Ovary (tissue), 9 donors: ENCODE results near the gene ARHGAP44. TPM values are rescaled to one million over a fixed set of nuclear protein-coding genes. Genes with fewer than 3 reads are reported as not detected.

Source experiments
- DNase-seq, 5 donors: peaks; one replicate each; pipeline ENCODE4 v3.0.0-alpha.2; 2019 to 2020
- H3K27ac ChIP-seq, 2 donors: fragments of 200-600 bp; one replicate each; pipeline versions ENCODE4 v1.5.1 to v1.8.0; 2019 to 2022
- H3K27me3 ChIP-seq: fragments of 200-600 bp; one replicate; pipeline ENCODE4 v1.8.0; 2022
- H3K36me3 ChIP-seq: fragments of 200-600 bp; sonication (generic); one replicate; pipeline ENCODE4 v1.5.1; 2019
- H3K4me1 ChIP-seq: one replicate; pipeline ENCODE4 v1.8.1; 2013; ENCODE audit warnings: mild to moderate bottlenecking, moderate library complexity; ENCODE audit not compliant: insufficient read depth
- H3K4me3 ChIP-seq: fragments of 200-600 bp; sonication (generic); one replicate; pipeline ENCODE4 v1.5.1; 2017
- H3K9me3 ChIP-seq, 2 donors: fragments of 200-600 bp in 1 of 2; sonication (generic) in 1 of 2; one replicate each; pipeline versions ENCODE4 v1.5.1 to v1.8.1; 2013 to 2019; ENCODE audit warnings: mild to moderate bottlenecking in 1 of 2, moderate library complexity in 1 of 2
- EP300 ChIP-seq: sonication (generic); formaldehyde crosslinking; IDR thresholded peaks from one replicate; pipeline ENCODE4 v1.6.1; 2017; ENCODE audit warnings: antibody characterized with exemption
- POLR2A ChIP-seq: fragments of 450-650 bp; IDR thresholded peaks from one replicate; pipeline ENCODE4 v1.6.1; 2017; ENCODE audit warnings: antibody characterized with exemption, mild to moderate bottlenecking, moderate library complexity
- WGBS, 3 donors: extraction: QIAGEN DNeasy Blood & Tissue Kit in 1 of 3; methylation state at CpG; one replicate each; pipeline versions ENCODE4 v1.1.5 to v1.1.7; 2013 to 2017; 5-methylcytosine and 5-hydroxymethylcytosine counted together
- intact Hi-C, 4 donors: fragments of 100-400 bp; cut with DNase I; formaldehyde crosslinking; loops; one replicate each; pipeline versions ENCODE4 v1.11.0 to v1.15.1; 2022 to 2023
- polyA plus RNA-seq, 2 donors: library from polyadenylated mRNA; stranded (reverse); fragments of 200-250 nt in 1 of 2; fragments of 350-450 nt in 1 of 2; fragmentation: Illumina TruSeq in 1 of 2; extraction: RNeasy Lipid Tissue Mini Kit (QIAGEN cat#74804) in 1 of 2; gene quantifications; one replicate each; pipeline ENCODE4 v1.2.3, GENCODE V29; 2013 to 2014
- total RNA-seq, 7 donors: library from RNA; depleted of rRNA in 2 of 7; stranded (reverse); fragments of >200 nt in 2 of 7; fragmentation: NEBNext Ultra II Directional in 3 of 7; extraction: Animal tissue kit (Norgen Biotek cat#: 25700) in 3 of 7; gene quantifications; one replicate each; pipeline versions ENCODE4 v1.1.0 to v1.2.4, GENCODE V29; 2016 to 2023
- TF ChIP-seq, protein P1 (sequence below), 3 donors: fragments of 450-650 bp in 2 of 3; fragments of 200-600 bp in 1 of 3; IDR thresholded peaks; one replicate each; pipeline versions ENCODE4 v1.5.1 to v1.8.0; 2016 to 2022; ENCODE audit warnings: antibody characterized with exemption in 3 of 3, mild to moderate bottlenecking in 1 of 3
- donor health status: DM: no; HTN: no; CAD: no; lungs with moderate emphysema.
- donor health status: DM: no; HTN: no; CAD: no.
- donor health status: Bipolar disorder and iron deficiency.
- donor health status: DM: yes; HTN: yes; CAD: no.
- donor health status: DM: no; HTN: no; CAD: no.
- donor health status: DM: yes; HTN: yes; CAD: no.

The ARHGAP44 gene
- total and polyA plus RNA-seq, 9 donors = 6.8 to 16.5 (median 9.9) TPM

DNA sequence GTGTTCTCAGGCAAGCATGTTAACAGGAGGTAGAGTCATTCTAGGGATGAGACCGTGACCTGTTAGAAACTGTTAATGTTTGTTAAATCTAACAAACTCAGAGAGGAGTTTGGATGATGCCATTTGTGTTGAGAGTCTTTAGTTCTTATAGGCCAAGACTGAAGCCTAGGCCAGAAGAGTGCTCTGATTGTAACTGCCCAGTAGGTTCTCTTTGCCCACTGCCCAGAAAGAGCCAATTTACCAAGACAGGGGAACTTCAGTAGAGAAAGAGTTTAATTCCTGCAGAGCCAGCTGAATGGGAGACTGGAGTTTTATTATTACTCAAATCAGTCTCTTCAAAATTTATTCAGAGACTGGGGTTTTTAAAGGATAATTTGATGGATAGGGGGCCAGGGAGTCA is 42.5 kb downstream of the ARHGAP44 start:
- H3K27ac ChIP-seq = no peak overlapping the region
- WGBS, 3 donors = 94 to 100% (median 96%) methylated on average over 1 of the region's 1 CpG
- TF ChIP-seq, protein P1, sequence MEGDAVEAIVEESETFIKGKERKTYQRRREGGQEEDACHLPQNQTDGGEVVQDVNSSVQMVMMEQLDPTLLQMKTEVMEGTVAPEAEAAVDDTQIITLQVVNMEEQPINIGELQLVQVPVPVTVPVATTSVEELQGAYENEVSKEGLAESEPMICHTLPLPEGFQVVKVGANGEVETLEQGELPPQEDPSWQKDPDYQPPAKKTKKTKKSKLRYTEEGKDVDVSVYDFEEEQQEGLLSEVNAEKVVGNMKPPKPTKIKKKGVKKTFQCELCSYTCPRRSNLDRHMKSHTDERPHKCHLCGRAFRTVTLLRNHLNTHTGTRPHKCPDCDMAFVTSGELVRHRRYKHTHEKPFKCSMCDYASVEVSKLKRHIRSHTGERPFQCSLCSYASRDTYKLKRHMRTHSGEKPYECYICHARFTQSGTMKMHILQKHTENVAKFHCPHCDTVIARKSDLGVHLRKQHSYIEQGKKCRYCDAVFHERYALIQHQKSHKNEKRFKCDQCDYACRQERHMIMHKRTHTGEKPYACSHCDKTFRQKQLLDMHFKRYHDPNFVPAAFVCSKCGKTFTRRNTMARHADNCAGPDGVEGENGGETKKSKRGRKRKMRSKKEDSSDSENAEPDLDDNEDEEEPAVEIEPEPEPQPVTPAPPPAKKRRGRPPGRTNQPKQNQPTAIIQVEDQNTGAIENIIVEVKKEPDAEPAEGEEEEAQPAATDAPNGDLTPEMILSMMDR (IDR thresholded peaks at IDR 0.05) = no peak
- TF ChIP-seq EP300 (no peak), POLR2A (no peak)

DNA sequence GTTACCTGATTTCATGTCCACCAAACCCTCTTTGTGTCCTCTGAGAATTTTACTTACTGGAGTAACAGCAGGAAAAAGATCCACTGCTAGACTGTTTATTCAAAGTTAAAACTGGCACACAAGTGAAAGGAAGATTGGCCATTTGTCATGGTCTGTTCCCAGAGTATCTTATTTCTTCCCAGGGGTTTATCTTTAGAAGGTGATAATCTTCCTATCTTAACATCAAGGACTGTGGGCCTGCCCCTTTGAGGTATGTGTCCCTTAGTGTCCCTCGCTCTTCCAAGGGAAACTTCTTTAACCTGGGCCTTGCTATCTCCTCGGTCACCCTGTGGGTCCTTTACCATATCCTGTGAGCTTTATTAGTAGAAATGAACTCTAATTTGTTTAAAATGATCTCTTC is 49.7 kb downstream of the ARHGAP44 start:
- no peak overlapping the region for H3K27ac ChIP-seq
- 88 to 92% (median 89%) methylated on average over 2 of the region's 2 CpGs for WGBS, 3 donors
- no peaks in the 10 kb centered on the region for H3K4me1 ChIP-seq
- no peaks in the 10 kb centered on the region for H3K9me3 ChIP-seq
- no peaks in the 10 kb centered on the region for H3K27me3 ChIP-seq
- intact Hi-C loops = no loop called here
- no peak for DNase-seq
- H3K36me3 ChIP-seq = no peaks in the 10 kb centered on the region
- TF ChIP-seq POLR2A = no peak
- no peak for TF ChIP-seq EP300
- TF ChIP-seq, protein P1 (IDR thresholded peaks at IDR 0.05) = no peak
- H3K4me3 ChIP-seq = no peak overlapping the region

More for the DNA sequence above, 42.5 kb downstream of the ARHGAP44 start:
- H3K4me1 ChIP-seq = no peaks in the 10 kb centered on the region
- no peaks in the 10 kb centered on the region for H3K27me3 ChIP-seq
- DNase-seq = no peak
- H3K4me3 ChIP-seq = no peak overlapping the region
- no peaks in the 10 kb centered on the region for H3K36me3 ChIP-seq
- intact Hi-C loops = no loop called here
- no peaks in the 10 kb centered on the region for H3K9me3 ChIP-seq

DNA sequence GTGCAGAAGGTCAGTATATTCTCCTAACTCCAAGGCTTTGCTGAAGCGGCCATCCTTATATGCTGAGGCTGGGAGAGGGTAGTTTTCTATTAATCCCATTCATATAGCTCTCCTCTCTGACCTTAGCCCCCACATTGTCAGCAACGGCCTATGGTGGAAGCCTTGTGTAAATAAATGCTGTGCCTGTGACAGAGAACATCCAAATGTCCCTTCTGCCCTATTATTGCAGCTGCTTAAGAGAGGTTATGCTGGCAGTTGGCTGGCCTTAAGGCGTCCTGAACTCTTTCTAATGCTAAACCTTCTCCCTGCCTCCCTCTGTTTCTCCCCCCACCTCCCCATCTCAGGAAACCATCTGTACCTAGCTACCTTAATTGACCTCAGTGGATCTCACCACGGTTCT is 53.6 kb downstream of the ARHGAP44 start:
- H3K9me3 ChIP-seq = no peaks in the 10 kb centered on the region
- no peak for DNase-seq
- H3K4me1 ChIP-seq = no peaks in the 10 kb centered on the region
- TF ChIP-seq EP300 = no peak
- TF ChIP-seq, protein P1 (IDR thresholded peaks at IDR 0.05) = no peak
- no peak for TF ChIP-seq POLR2A
- no peak overlapping the region for H3K4me3 ChIP-seq
- H3K36me3 ChIP-seq = no peaks in the 10 kb centered on the region
- 86 to 93% (median 88%) methylated on average over 4 of the region's 4 CpGs for WGBS, 3 donors
- no peaks in the 10 kb centered on the region for H3K27me3 ChIP-seq
- H3K27ac ChIP-seq = no peak overlapping the region
- intact Hi-C loops = no loop called here

DNA sequence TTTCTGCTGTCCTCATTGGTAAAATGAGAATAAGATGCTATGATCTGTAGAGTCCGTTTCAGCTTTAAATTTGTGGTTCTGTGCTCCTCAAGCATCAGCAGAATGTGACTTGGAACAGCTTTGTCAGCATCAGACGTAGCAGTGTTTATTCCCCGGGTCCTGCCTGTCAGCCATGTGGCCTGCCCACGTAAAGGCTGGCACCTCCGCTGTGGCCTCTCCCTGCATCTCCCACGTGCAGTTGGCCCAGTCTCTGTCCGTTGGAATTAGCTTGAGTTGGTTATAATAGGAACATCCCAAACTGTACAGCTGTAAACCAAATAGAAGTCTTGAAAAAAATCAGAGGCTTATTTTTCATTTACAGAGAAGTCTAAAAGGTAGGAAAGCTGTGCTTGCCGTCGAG is 61.7 kb downstream of the ARHGAP44 start:
- no peaks in the 10 kb centered on the region for H3K4me1 ChIP-seq
- H3K9me3 ChIP-seq = no peaks in the 10 kb centered on the region
- DNase-seq = no peak
- H3K36me3 ChIP-seq = no peaks in the 10 kb centered on the region
- H3K4me3 ChIP-seq = no peak overlapping the region
- no peak overlapping the region for H3K27ac ChIP-seq
- WGBS, 3 donors = 89 to 90% (median 90%) methylated on average over 9 of the region's 9 CpGs
- no peaks in the 10 kb centered on the region for H3K27me3 ChIP-seq
- TF ChIP-seq POLR2A (no peak), EP300 (no peak)
- TF ChIP-seq, protein P1 (IDR thresholded peaks at IDR 0.05) = no peak
- intact Hi-C loops = no loop called here
